Cardiac muscle cell (in vitro differentiated cells and primary cell): ENCODE results near the gene MDH1B. TPM values are rescaled to one million over a fixed set of nuclear protein-coding genes. Genes with fewer than 3 reads are reported as not detected.

ENCODE experiments used
- DNase-seq, 2 donors: peaks; one replicate each; pipeline versions ENCODE4 v3.0.0 to v3.0.0-alpha.2; 2010 to 2017; ENCODE audit warnings: low read depth in 1 of 2, low spot score in 1 of 2
- H3K27ac ChIP-seq: fragments of 200-600 bp; sonication (generic); 2 replicates; pipeline ENCODE4 v1.5.1; 2016
- H3K27me3 ChIP-seq: fragments of 200-600 bp; sonication (generic); 2 replicates; pipeline ENCODE4 v1.6.0; 2016; ENCODE audit warnings: control low read depth
- H3K36me3 ChIP-seq: fragments of 200-600 bp; sonication (generic); 2 replicates; pipeline ENCODE4 v1.5.1; 2016; ENCODE audit warnings: control low read depth
- H3K4me1 ChIP-seq: fragments of 200-600 bp; sonication (generic); 2 replicates; pipeline ENCODE4 v1.8.1; 2017; ENCODE audit warnings: low read depth, mild to moderate bottlenecking, mixed run types
- H3K4me3 ChIP-seq: fragments of 200-600 bp; sonication (generic); 2 replicates; pipeline ENCODE4 v1.5.1; 2016; ENCODE audit warnings: mild to moderate bottlenecking
- H3K9me3 ChIP-seq: fragments of 200-600 bp; sonication (generic); 2 replicates; pipeline ENCODE4 v1.5.1; 2017; ENCODE audit warnings: low read depth, mild to moderate bottlenecking, control low read depth
- polyA plus RNA-seq: library from polyadenylated mRNA; unstranded; fragments of >200 nt; fragmentation: Nextera tagmentation; extraction: Ambion mirVana; gene quantifications from 2 replicates; pipeline ENCODE4 v1.2.1, GENCODE V29; 2016
- total RNA-seq: library from RNA; depleted of rRNA; stranded (reverse); fragments of >200 nt; gene quantifications from 2 replicates; pipeline ENCODE4 v1.2.3, GENCODE V29; 2016
- TF ChIP-seq, protein P1 (sequence below): IDR thresholded peaks from 2 replicates; pipeline ENCODE4 v1.5.1; 2012; ENCODE audit warnings: low read depth, mild to moderate bottlenecking, low read length

The MDH1B gene
- total and polyA plus RNA-seq, 2 experiments from 2014 or later, result 1.4 to 2.9 TPM

- no peaks in the 10 kb centered on the region for H3K9me3 ChIP-seq
- H3K4me3 ChIP-seq, result no peak overlapping the region
- TF ChIP-seq, protein P1, sequence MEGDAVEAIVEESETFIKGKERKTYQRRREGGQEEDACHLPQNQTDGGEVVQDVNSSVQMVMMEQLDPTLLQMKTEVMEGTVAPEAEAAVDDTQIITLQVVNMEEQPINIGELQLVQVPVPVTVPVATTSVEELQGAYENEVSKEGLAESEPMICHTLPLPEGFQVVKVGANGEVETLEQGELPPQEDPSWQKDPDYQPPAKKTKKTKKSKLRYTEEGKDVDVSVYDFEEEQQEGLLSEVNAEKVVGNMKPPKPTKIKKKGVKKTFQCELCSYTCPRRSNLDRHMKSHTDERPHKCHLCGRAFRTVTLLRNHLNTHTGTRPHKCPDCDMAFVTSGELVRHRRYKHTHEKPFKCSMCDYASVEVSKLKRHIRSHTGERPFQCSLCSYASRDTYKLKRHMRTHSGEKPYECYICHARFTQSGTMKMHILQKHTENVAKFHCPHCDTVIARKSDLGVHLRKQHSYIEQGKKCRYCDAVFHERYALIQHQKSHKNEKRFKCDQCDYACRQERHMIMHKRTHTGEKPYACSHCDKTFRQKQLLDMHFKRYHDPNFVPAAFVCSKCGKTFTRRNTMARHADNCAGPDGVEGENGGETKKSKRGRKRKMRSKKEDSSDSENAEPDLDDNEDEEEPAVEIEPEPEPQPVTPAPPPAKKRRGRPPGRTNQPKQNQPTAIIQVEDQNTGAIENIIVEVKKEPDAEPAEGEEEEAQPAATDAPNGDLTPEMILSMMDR, result no peak
- H3K36me3 ChIP-seq, result no peaks in the 10 kb centered on the region
- no peaks in the 10 kb centered on the region for H3K27me3 ChIP-seq
- DNase-seq, result no peak
- no peak overlapping the region for H3K27ac ChIP-seq
- H3K4me1 ChIP-seq, result no peaks in the 10 kb centered on the region
Observed at GRCh38 chr2:206688990-206689389, 76.1 kb downstream of the MDH1B start.

GRCh38 chr2:206688453-206688852 lies 76.7 kb downstream of the MDH1B start:
- TF ChIP-seq, protein P1, result no peak
- no peak overlapping the region for H3K4me3 ChIP-seq
- no peaks in the 10 kb centered on the region for H3K9me3 ChIP-seq
- no peaks in the 10 kb centered on the region for H3K27me3 ChIP-seq
- DNase-seq, result no peak
- no peak overlapping the region for H3K27ac ChIP-seq
- no peaks in the 10 kb centered on the region for H3K36me3 ChIP-seq
- H3K4me1 ChIP-seq, result no peaks in the 10 kb centered on the region

Other genes starting within 250 kb of the MDH1B start
- not detected in 2 replicates for gene FAM237A, start 122.8 kb downstream of the MDH1B start, total RNA-seq
- not detected in 2 replicates for gene FAM237A, start 122.8 kb downstream of the MDH1B start, polyA plus RNA-seq
- not detected in 2 replicates for gene DYTN, start 46.9 kb downstream of the MDH1B start, total RNA-seq
- gene DYTN, start 46.9 kb downstream of the MDH1B start, polyA plus RNA-seq, result not detected in 2 replicates
- 16.5 and 22.3 TPM in 2 replicates for gene FASTKD2, start 278 bp upstream of the MDH1B start, total RNA-seq
- 24.5 and 40.8 TPM in 2 replicates for gene FASTKD2, start 278 bp upstream of the MDH1B start, polyA plus RNA-seq
- 0.11 and 0.42 TPM in 2 replicates for gene CPO, start 174.2 kb upstream of the MDH1B start, total RNA-seq
- 0.42 TPM in 1 of 2 replicates, not detected in the other for gene CPO, start 174.2 kb upstream of the MDH1B start, polyA plus RNA-seq